ENCODE measurements around the gene CGB2. TPM values are rescaled to one million over a fixed set of nuclear protein-coding genes. Genes with fewer than 3 reads are reported as not detected.
"Not testable (repeated sequence)": the region's sequence is repeated elsewhere in the genome, so short reads cannot be mapped to it uniquely, and the experiment has no call there.

Gene CGB2
- total and polyA plus RNA-seq, 2 donors, result not detected

GRCh38 chr19:49038111-49038510 lies 6.4 kb downstream of the CGB2 start:
- not testable (repeated sequence) for DNase-seq (ENCODE audit: extremely low spot score); H3K4me3 ChIP-seq (ENCODE audit: low read depth, low read length); H3K36me3 ChIP-seq (ENCODE audit: insufficient read depth); H3K4me1 ChIP-seq (ENCODE audit: insufficient read depth); H3K27ac ChIP-seq (ENCODE audit: low read depth)
- WGBS, result 87% methylated on average over 8 of the region's 8 CpGs

- WGBS, result 84% methylated on average over 26 of the region's 26 CpGs
- H3K4me1 ChIP-seq (ENCODE audit: insufficient read depth); H3K27ac ChIP-seq (ENCODE audit: low read depth); H3K4me3 ChIP-seq (ENCODE audit: low read depth, low read length); H3K36me3 ChIP-seq (ENCODE audit: insufficient read depth); DNase-seq (ENCODE audit: extremely low spot score): not testable (repeated sequence)
Observed at GRCh38 chr19:49038557-49039276, 7.0 kb downstream of the CGB2 start.

DNA sequence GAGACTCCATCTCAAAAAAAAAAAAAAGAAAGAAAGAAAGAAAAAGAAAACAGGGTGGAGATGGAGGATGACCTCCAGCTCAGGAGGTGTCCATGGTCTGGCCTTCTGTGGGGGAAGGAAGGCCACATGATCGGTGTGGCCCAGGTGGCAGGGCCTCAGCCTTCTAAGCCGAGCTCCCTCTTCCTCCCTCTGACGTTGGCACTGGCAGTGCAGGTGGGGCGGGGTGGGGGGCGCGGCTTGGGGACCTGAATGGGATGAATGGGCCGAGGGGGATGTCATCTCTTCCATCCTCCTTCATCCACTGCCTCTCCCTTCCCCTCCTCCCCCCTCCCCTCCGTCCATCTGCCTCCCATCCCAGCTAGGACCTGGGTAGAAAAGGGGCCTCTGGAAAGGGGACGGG lies 8.0 kb downstream of the CGB2 start:
- not testable (repeated sequence) for DNase-seq (ENCODE audit: extremely low spot score); H3K27ac ChIP-seq (ENCODE audit: low read depth); H3K4me3 ChIP-seq (ENCODE audit: low read depth, low read length); H3K4me1 ChIP-seq (ENCODE audit: insufficient read depth); H3K36me3 ChIP-seq (ENCODE audit: insufficient read depth)
- WGBS, result 67% methylated on average over 8 of the region's 9 CpGs

DNA sequence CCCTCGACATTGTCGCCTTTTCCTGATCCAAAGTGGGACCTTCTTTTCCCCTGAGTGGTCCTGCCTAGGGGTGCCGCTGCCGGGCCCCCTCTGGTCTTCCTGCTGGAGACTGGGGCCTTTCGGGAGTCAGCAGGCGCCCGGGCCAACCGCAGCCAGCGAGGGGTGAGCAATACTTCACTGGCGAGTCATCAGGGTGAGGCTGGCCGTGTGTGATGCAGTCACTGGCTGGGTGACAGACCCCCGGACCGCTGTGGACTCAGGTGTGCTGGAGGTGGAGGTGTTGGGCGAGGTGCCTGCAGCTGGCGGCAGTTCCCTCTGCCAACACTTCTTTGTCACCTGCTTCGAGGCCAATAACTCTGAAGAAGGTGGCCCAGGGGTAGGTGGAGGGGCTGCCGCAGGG lies 10.5 kb downstream of the CGB2 start:
- H3K36me3 ChIP-seq (ENCODE audit: insufficient read depth), result no peaks in the 10 kb centered on the region
- no peak for DNase-seq (ENCODE audit: extremely low spot score)
- H3K27ac ChIP-seq (ENCODE audit: low read depth), result no peak overlapping the region
- no peak overlapping the region for H3K4me3 ChIP-seq (ENCODE audit: low read depth, low read length)
- WGBS, result 74% methylated on average over 17 of the region's 17 CpGs
- no peaks in the 10 kb centered on the region for H3K4me1 ChIP-seq (ENCODE audit: insufficient read depth)

DNA sequence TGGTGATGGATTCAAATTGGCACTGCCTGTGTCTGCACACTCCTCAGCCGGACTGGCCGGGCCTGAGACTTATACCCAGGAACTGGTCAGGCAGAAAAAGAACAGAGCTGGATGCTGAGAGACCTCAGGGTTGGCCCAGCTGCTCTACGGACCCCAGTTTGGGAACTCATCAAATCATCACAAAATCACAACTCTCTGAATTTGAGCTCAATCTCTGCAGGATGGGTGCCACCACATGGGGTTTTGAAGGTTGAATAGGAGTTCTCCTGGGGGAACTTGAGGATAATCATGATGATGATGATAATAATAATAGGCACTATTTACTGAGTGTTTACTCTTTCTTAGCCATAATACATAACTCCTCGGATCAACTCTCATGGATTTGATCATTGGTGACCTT lies 11.0 kb downstream of the CGB2 start:
- WGBS, result 88% methylated on average over 3 of the region's 4 CpGs
- not testable (repeated sequence) for H3K36me3 ChIP-seq (ENCODE audit: insufficient read depth); H3K27ac ChIP-seq (ENCODE audit: low read depth)

DNA sequence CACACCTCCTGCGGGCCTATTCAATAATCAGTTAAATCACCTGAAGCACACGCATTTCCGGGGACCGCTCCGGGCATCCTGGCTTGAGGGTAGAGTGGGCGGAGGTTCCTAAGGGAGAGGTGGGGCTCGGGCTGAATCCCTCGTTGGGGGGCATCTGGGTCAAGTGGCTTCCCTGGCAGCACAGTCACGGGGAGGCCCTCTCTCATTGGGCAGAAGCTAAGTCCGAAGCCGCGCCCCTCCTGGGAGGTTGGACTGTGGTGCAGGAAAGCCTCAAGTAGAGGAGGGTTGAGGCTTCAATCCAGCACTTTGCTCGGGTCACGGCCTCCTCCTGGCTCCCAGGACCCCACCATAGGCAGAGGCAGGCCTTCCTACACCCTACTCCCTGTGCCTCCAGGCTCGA lies 11.9 kb downstream of the CGB2 start, which contains the start of gene CGB5:
CGB5 (plus strand) TSS at position 301 of the 400 bp plus-strand sequence. CDS start 362 bp downstream, outside the sequence.
- DNase-seq (ENCODE audit: extremely low spot score); H3K27ac ChIP-seq (ENCODE audit: low read depth); H3K4me1 ChIP-seq (ENCODE audit: insufficient read depth); H3K4me3 ChIP-seq (ENCODE audit: low read depth, low read length); H3K36me3 ChIP-seq (ENCODE audit: insufficient read depth): not testable (repeated sequence)
- WGBS, result 64% methylated on average over 15 of the region's 15 CpGs

More for the DNA sequence above, 11.0 kb downstream of the CGB2 start:
- not testable (repeated sequence) for H3K4me1 ChIP-seq (ENCODE audit: insufficient read depth); H3K4me3 ChIP-seq (ENCODE audit: low read depth, low read length); DNase-seq (ENCODE audit: extremely low spot score)

DNA sequence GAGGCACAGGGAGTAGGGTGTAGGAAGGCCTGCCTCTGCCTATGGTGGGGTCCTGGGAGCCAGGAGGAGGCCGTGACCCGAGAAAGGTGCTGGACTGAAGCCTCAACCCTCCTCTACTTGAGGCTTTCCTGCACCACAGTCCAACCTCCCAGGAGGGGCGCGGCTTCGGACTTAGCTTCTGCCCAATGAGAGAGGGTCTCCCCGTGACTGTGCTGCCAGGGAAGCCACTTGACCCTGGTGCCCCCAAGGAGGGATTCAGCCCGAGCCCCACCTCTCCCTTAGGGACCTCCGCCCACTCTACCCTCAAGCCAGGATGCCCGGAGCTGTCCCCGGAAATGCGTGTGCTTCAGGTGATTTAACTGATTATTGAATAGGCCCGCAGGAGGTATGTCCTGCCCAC lies 17.3 kb downstream of the CGB2 start, which contains the start of gene CGB8:
CGB8 (minus strand) TSS at position 101 of the 400 bp plus-strand sequence. CDS start 372 bp downstream, outside the sequence.
- 64% methylated on average over 10 of the region's 12 CpGs for WGBS
- not testable (repeated sequence) for H3K36me3 ChIP-seq (ENCODE audit: insufficient read depth); H3K4me1 ChIP-seq (ENCODE audit: insufficient read depth); H3K27ac ChIP-seq (ENCODE audit: low read depth); H3K4me3 ChIP-seq (ENCODE audit: low read depth, low read length); DNase-seq (ENCODE audit: extremely low spot score)

DNA sequence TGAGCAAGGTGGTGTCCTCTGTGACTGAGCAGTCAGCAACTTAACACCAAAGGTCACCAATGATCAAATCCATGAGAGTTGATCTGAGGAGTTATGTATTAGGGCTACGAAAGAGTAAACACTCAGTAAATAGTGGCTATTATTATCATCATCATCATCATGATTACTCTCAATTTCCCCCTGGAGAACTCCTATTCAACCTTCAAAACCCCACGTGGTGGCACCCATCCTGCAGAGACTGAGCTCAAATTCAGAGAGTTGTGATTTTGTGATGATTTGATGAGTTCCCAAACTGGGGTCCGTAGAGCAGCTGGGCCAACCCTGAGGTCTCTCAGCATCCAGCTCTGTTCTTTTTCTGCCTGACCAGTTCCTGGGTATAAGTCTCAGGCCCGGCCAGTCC lies 18.1 kb downstream of the CGB2 start:
- H3K27ac ChIP-seq (ENCODE audit: low read depth); H3K36me3 ChIP-seq (ENCODE audit: insufficient read depth); DNase-seq (ENCODE audit: extremely low spot score); H3K4me3 ChIP-seq (ENCODE audit: low read depth, low read length); H3K4me1 ChIP-seq (ENCODE audit: insufficient read depth): not testable (repeated sequence)
- 82% methylated on average over 3 of the region's 4 CpGs for WGBS

GRCh38 chr19:49050376-49051033 lies 18.8 kb downstream of the CGB2 start:
- not testable (repeated sequence) for H3K4me1 ChIP-seq (ENCODE audit: insufficient read depth); H3K27ac ChIP-seq (ENCODE audit: low read depth); H3K4me3 ChIP-seq (ENCODE audit: low read depth, low read length); DNase-seq (ENCODE audit: extremely low spot score); H3K36me3 ChIP-seq (ENCODE audit: insufficient read depth)
- 72% methylated on average over 24 of the region's 24 CpGs for WGBS

GRCh38 chr19:49056101-49056901 lies 24.6 kb downstream of the CGB2 start:
- Histone ChIP-seq H3K27ac (ENCODE audit: low read depth) (no peak overlapping the region), H3K4me3 (ENCODE audit: low read depth, low read length) (peak overlapping the region; percentile 46), H3K4me1 (ENCODE audit: insufficient read depth) (no peaks in the 10 kb centered on the region), H3K36me3 (ENCODE audit: insufficient read depth) (no peaks in the 10 kb centered on the region)
- DNase-seq (ENCODE audit: extremely low spot score), result no peak
- under 1% methylated on average over 63 of the region's 63 CpGs for WGBS

DNA sequence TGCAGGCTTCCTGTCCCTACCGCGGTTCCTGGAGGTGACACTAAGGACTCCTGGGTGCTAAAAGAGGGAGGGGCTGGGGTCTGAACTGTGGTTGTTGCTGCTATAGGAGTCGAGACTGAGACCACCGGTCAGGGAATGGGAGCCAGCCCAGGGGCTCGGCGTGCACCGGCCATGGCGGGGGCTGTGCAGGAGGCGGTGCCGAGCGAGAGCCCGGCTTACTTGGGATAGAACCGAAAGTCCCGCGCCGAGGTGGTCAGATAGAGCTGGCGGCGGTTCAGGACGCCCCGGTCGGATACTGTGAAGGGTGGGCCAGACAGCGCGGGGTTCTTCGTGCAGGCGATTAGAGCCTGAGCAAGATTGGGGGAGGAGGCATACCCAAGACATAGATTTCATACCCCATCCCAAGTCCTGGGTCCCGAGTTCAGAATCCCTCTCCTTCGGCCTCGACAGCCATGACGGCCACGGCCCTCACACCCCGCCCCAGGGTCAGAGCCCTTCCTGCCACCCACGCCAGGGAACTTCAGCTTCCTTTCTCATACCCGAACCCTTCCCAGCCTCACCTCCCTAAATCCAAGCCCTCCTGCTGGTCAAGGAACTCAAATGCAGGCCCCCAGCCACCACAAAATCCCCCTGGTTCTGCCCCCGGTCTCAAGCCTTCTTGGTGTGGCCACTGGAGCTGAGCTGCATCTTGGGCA lies 25.4 kb downstream of the CGB2 start:
- H3K4me3 ChIP-seq (ENCODE audit: low read depth, low read length), result peak overlapping the region; percentile 46
- H3K36me3 ChIP-seq (ENCODE audit: insufficient read depth); DNase-seq (ENCODE audit: extremely low spot score); H3K4me1 ChIP-seq (ENCODE audit: insufficient read depth); H3K27ac ChIP-seq (ENCODE audit: low read depth): not testable (repeated sequence)
- WGBS, result 3% methylated on average over 34 of the region's 34 CpGs

DNA sequence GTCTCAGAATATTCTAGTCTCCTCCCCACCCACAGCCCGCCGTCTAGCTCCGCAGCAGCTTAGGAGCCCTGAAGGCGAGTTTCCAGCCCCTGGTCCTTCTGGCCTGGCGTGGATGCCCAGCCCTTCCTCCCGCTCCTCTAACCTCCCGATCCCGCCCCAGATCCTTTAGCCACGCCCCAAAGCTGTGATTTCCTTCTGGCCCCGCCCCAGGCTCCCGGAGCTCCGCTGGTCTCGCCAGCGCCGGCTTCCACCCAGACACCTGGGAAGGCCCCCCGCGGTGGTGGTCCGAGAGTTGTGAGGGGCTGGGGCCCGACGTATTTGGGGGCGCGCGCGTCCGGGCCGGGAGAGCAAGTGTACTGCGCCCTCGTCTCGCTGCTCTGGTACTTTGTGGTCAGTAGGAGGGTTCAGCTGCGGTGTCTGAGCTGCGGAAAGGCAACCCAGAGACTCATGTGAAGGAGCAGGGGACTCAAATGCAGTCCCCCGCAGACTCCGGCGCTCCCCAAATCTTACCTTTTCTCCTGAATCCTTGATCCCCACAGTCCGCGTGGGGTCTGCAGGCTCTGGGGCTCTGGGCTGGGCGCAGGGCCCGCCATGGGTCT lies 26.0 kb downstream of the CGB2 start, which contains the start of gene CGB7:
CGB7 (minus strand) TSS at position 114 of the 599 bp plus-strand sequence. CDS start 2,374 bp downstream, outside the sequence.
- DNase-seq (ENCODE audit: extremely low spot score), result no peak
- 5% methylated on average over 38 of the region's 38 CpGs for WGBS
- H3K4me3 ChIP-seq (ENCODE audit: low read depth, low read length), result peak within 1 kb of the TSS; percentile 46

DNA sequence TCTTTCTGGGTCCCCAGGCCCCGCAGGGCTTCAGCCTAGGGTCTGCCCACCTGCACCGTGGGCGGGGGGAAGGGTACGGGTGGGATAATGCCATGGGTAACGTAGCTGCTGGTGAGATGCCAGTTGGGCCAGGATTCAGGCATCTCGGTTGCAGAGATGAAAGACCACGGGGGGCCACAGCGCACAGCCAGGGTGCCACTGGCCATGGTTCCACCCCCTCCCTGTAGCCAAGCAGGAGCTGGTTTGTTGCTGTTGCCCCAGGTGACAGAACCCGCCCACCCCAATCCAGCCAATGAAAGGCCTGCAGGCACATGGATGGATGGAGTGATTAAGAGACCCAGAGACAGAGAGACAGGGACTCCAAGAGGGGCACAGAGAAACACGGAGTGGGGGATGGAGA lies 26.9 kb downstream of the CGB2 start:
- Histone ChIP-seq H3K4me3 (ENCODE audit: low read depth, low read length) (no peak overlapping the region), H3K27ac (ENCODE audit: low read depth) (no peak overlapping the region)

More for the DNA sequence above, 26.0 kb downstream of the CGB2 start, which contains the start of gene CGB7:
- H3K27ac ChIP-seq (ENCODE audit: low read depth), result no peak within 1 kb of the TSS
- no peaks in the 10 kb centered on the region for H3K4me1 ChIP-seq (ENCODE audit: insufficient read depth)
- H3K36me3 ChIP-seq (ENCODE audit: insufficient read depth), result no peaks in the 10 kb centered on the region

More for the DNA sequence above, 26.9 kb downstream of the CGB2 start:
- 35% methylated on average over 10 of the region's 10 CpGs for WGBS
- DNase-seq (ENCODE audit: extremely low spot score), result no peak
- Histone ChIP-seq H3K4me1 (ENCODE audit: insufficient read depth) (no peaks in the 10 kb centered on the region), H3K36me3 (ENCODE audit: insufficient read depth) (no peaks in the 10 kb centered on the region)

All from urinary bladder (tissue), 4 donors.